HEK293T (cell line): ENCODE results near the gene SNAP29.

ENCODE experiments used
- ARNT ChIP-seq: fragments of 450-650 bp; IDR thresholded peaks from 2 replicates; pipeline ENCODE4 v1.6.1; 2017; ENCODE audit warnings: mild to moderate bottlenecking
- BHLHE40 ChIP-seq: fragments of 450-650 bp; IDR thresholded peaks from 2 replicates; pipeline ENCODE4 v1.6.1; 2016; ENCODE audit warnings: mild to moderate bottlenecking, moderate library complexity, borderline replicate concordance
- FOXK2 ChIP-seq: fragments of 450-650 bp; IDR thresholded peaks from 2 replicates; pipeline ENCODE4 v1.6.1; 2016; ENCODE audit warnings: mild to moderate bottlenecking
- FOXM1 ChIP-seq: fragments of 450-650 bp; IDR thresholded peaks from 2 replicates; pipeline ENCODE4 v1.6.1; 2017; ENCODE audit warnings: mild to moderate bottlenecking, borderline replicate concordance
- HDGF ChIP-seq: fragments of 450-650 bp; IDR thresholded peaks from 2 replicates; pipeline ENCODE4 v1.6.1; 2017; ENCODE audit warnings: antibody characterized with exemption, borderline replicate concordance
- NFRKB ChIP-seq: fragments of 450-650 bp; IDR thresholded peaks from 2 replicates; pipeline ENCODE4 v1.6.1; 2016; ENCODE audit warnings: mild to moderate bottlenecking, moderate library complexity
- PKNOX1 ChIP-seq: fragments of 450-650 bp; IDR thresholded peaks from 2 replicates; pipeline ENCODE4 v1.6.1; 2016
- SP1 ChIP-seq: fragments of 450-650 bp; IDR thresholded peaks from 2 replicates; pipeline ENCODE4 v1.6.1; 2017
- SUZ12 ChIP-seq: fragments of 450-650 bp; IDR thresholded peaks from 2 replicates; pipeline ENCODE4 v1.6.1; 2016; ENCODE audit warnings: mild to moderate bottlenecking
- TARDBP ChIP-seq: fragments of 450-650 bp; IDR thresholded peaks from 2 replicates; pipeline ENCODE4 v1.6.1; 2016

DNA sequence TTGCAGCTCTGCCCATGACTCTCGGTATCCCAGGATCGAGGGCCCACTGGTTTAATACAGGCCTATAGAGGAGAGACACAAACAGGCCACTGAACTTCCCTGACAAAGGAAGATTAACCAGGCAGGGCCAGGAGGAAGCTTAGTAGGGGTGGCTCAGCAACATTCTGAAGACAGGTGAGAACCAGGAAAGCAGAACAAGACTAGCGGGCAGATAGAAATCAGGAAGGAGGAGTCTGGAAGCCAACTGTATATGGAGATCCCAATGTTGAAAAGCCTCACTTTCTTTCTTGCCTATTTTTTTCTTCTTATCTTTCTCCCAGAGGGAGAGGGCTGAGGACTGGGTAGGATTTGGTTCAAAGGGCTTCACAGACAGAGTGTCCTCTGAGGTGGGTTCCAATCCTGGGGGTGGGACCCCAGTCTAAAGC, 5.6 kb upstream of the SNAP29 start:
- TF ChIP-seq SP1 (no peak), FOXK2 (no peak), SUZ12 (no peak), NFRKB (no peak), PKNOX1 (no peak), FOXM1 (no peak), ARNT (no peak), TARDBP (no peak), HDGF (no peak), BHLHE40 (no peak)
